Measurements from ENCODE around the gene MGP.

DNA sequence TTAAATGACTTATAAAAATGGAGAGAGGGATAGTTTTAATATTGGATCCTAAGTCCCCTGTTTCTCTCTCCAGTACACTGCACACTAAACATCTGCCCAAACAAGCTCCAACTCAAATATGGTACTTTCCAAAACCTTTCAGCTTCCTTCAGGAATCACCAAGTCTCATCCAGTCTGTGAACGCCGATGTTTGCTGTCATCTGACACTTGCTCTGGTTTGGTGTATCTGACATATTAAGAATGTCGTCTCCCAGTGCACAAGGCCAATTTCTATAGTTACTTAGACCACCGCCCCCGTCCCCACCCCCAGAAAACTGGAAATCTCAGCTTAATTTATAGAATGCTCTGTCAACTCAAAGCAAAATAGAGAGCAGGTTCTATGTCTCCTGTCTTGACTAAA, 5.0 kb upstream of the MGP start:
- no peak for TF ChIP-seq ZNF785 (tag by site-specific recombination; IDR thresholded peaks at IDR 0.05)
- TF ChIP-seq REPIN1 (tag by site-specific recombination; IDR thresholded peaks at IDR 0.05; ENCODE audit: low read depth) = no peak
- TF ChIP-seq FEZF1 (tag by site-specific recombination; IDR thresholded peaks at IDR 0.05) = no peak
- no peak for TF ChIP-seq KLF16 (tag by site-specific recombination; IDR thresholded peaks at IDR 0.05)
- TF ChIP-seq ZNF768 (tag by site-specific recombination; IDR thresholded peaks at IDR 0.05) = no peak
